ENCODE results near the gene MAT1A.

The MAT1A gene

GRCh38 chr10:80270887-80271286 lies 18.6 kb downstream of the MAT1A start:
- no peak for TF ChIP-seq TCF12 (IDR thresholded peaks at IDR 0.05; ENCODE audit: low read depth)
- no peak for TF ChIP-seq EGR1 (IDR thresholded peaks at IDR 0.05)
- TF ChIP-seq RAD21 (IDR thresholded peaks at IDR 0.05; ENCODE audit: low read depth): no peak
- TF ChIP-seq ZBTB7A (IDR thresholded peaks at IDR 0.05; ENCODE audit: low read depth): no peak
- TF ChIP-seq TEAD4 (IDR thresholded peaks at IDR 0.05): no peak
- no peak for TF ChIP-seq MAX (IDR thresholded peaks at IDR 0.05)
- no peak for TF ChIP-seq YY1 (IDR thresholded peaks at IDR 0.05; ENCODE audit: low read depth)
- TF ChIP-seq USF1 (IDR thresholded peaks at IDR 0.05): no peak
- no peak; the same call in 1 of the 2 replicates for TF ChIP-seq TAF1 (IDR thresholded peaks at IDR 0.05; ENCODE audit: low read depth)

GRCh38 chr10:80268938-80269588 lies 20.4 kb downstream of the MAT1A start:
- TF ChIP-seq CEBPB (IDR thresholded peaks at IDR 0.05) (no peak), USF1 (IDR thresholded peaks at IDR 0.05) (no peak), EGR1 (IDR thresholded peaks at IDR 0.05) (no peak), CREB1 (IDR thresholded peaks at IDR 0.05; ENCODE audit: low read depth) (no peak), NFIC (IDR thresholded peaks at IDR 0.05) (no peak), YY1 (IDR thresholded peaks at IDR 0.05; ENCODE audit: low read depth) (no peak), TEAD4 (IDR thresholded peaks at IDR 0.05) (no peak), MAX (IDR thresholded peaks at IDR 0.05) (no peak)

GRCh38 chr10:80268266-80268665 lies 21.2 kb downstream of the MAT1A start:
- TF ChIP-seq CREB1 (IDR thresholded peaks at IDR 0.05; ENCODE audit: low read depth) (no peak), NFIC (IDR thresholded peaks at IDR 0.05) (no peak), RAD21 (IDR thresholded peaks at IDR 0.05; ENCODE audit: low read depth) (no peak), EP300 (IDR thresholded peaks at IDR 0.05; ENCODE audit: borderline replicate concordance) (no peak), FOXM1 (IDR thresholded peaks at IDR 0.05; ENCODE audit: borderline replicate concordance, low read depth) (no peak), CEBPB (IDR thresholded peaks at IDR 0.05) (no peak), TAF1 (IDR thresholded peaks at IDR 0.05; ENCODE audit: low read depth) (no peak), MAX (IDR thresholded peaks at IDR 0.05) (no peak), USF1 (IDR thresholded peaks at IDR 0.05) (no peak), TEAD4 (IDR thresholded peaks at IDR 0.05) (no peak), ZBTB7A (IDR thresholded peaks at IDR 0.05; ENCODE audit: low read depth) (no peak), TCF12 (IDR thresholded peaks at IDR 0.05; ENCODE audit: low read depth) (no peak), REST (IDR thresholded peaks at IDR 0.05; ENCODE audit: low read depth) (no peak)

GRCh38 chr10:80266513-80266863 lies 23.0 kb downstream of the MAT1A start:
- TF ChIP-seq EP300 (IDR thresholded peaks at IDR 0.05; ENCODE audit: borderline replicate concordance) (no peak), TEAD4 (IDR thresholded peaks at IDR 0.05) (no peak), NFIC (IDR thresholded peaks at IDR 0.05) (no peak), ZBTB7A (IDR thresholded peaks at IDR 0.05; ENCODE audit: low read depth) (no peak), EGR1 (IDR thresholded peaks at IDR 0.05) (no peak), RAD21 (IDR thresholded peaks at IDR 0.05; ENCODE audit: low read depth) (no peak), YY1 (IDR thresholded peaks at IDR 0.05; ENCODE audit: low read depth) (no peak), USF1 (IDR thresholded peaks at IDR 0.05) (no peak), FOXM1 (IDR thresholded peaks at IDR 0.05; ENCODE audit: borderline replicate concordance, low read depth) (no peak), TCF12 (IDR thresholded peaks at IDR 0.05; ENCODE audit: low read depth) (no peak), TAF1 (IDR thresholded peaks at IDR 0.05; ENCODE audit: low read depth) (no peak), MAX (IDR thresholded peaks at IDR 0.05) (no peak), REST (IDR thresholded peaks at IDR 0.05; ENCODE audit: low read depth) (no peak), CREB1 (IDR thresholded peaks at IDR 0.05; ENCODE audit: low read depth) (no peak), CEBPB (IDR thresholded peaks at IDR 0.05) (no peak)
